Measurements from ENCODE around the gene NMD3.

NMD3 gene

DNA sequence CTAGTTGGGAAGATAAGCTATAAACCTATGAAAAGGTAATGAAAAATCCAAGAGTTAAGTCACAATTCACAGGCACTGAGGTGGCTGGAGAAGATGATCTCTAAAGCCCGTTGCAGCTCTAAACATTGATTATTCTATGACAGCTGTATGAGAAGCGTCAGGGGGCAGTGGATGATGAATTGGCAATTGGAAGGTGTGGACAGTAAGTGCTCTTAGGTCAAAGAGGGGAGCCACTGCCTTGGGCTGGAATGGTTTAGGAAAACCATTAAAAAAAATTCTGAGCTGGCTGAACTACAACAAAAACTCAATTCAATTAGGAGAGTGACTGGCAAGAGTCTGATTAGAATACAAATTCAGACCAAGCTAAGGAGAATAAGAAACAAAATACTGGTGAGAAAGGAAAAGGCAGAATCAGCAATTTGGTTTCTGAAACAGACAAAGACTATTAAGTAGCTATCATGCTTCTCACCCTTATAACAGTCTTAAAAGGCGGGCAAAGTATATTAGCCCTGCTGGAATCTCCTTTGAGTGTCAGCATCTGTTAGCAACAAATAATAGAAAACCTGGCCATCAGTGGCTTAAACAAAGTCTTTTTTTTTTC is 8.8 kb upstream of the NMD3 start:
- no peaks in the 10 kb centered on the region for H3K4me1 ChIP-seq (ENCODE audit: insufficient read depth, low read length)
- H3K9ac ChIP-seq (ENCODE audit: low read depth, low read length), result no peak overlapping the region
- no peaks in the 10 kb centered on the region for H3K27me3 ChIP-seq (ENCODE audit: insufficient read depth, low read length)
- H3K9me3 ChIP-seq (ENCODE audit: insufficient read depth, low read depth, low read length), result no peaks in the 10 kb centered on the region
- no peak overlapping the region for H3K27ac ChIP-seq (ENCODE audit: low read length)
- H3K4me3 ChIP-seq (ENCODE audit: low read length), result no peak overlapping the region
- no peaks in the 10 kb centered on the region for H3K36me3 ChIP-seq (ENCODE audit: insufficient read depth, low read depth, low read length)

DNA sequence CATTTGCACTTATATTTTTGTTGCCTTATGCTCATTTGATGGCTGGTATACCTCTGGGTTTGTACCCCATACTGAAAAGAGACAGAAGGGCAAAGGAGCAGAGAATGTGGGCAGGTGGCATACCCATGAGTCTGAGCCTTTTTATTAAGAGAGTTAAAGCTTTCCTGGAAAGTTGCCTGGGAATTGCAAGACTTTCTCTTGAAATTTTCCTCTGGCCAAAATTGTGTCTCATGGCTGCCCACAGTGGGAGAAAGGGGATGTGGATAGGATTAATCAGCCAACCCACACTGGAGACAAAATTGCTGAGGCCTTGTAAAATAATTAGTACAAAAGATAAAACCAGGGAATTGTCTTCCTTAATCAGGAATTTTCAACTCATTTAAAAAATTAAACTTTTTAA is 8.2 kb upstream of the NMD3 start:
- Histone ChIP-seq H3K36me3 (ENCODE audit: insufficient read depth, low read depth, low read length) (no peaks in the 10 kb centered on the region), H3K4me3 (ENCODE audit: low read length) (no peak overlapping the region), H3K4me1 (ENCODE audit: insufficient read depth, low read length) (no peaks in the 10 kb centered on the region), H3K27ac (ENCODE audit: low read length) (no peak overlapping the region), H3K9me3 (ENCODE audit: insufficient read depth, low read depth, low read length) (no peaks in the 10 kb centered on the region), H3K27me3 (ENCODE audit: insufficient read depth, low read length) (no peaks in the 10 kb centered on the region), H3K9ac (ENCODE audit: low read depth, low read length) (no peak overlapping the region)

DNA sequence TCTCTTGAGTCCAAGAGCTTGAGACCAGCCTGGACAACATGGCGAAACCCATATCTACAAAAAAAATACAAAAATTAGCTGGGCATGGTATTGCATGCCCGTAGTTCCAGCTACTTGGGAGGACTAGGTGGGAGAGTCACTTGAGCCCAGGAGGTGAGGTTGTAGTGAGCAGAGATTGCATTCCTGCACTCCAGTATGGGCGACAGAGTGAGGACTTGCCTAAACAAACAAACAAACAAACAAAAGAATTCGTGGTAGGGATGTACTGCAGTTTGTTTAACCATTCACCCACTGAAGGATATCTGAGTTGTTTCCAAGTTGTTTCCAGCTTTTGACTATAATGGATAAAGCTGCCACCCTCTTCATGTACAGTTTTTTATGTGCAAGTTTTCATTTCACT is 7.5 kb upstream of the NMD3 start:
- H3K36me3 ChIP-seq (ENCODE audit: insufficient read depth, low read depth, low read length), result no peaks in the 10 kb centered on the region

DNA sequence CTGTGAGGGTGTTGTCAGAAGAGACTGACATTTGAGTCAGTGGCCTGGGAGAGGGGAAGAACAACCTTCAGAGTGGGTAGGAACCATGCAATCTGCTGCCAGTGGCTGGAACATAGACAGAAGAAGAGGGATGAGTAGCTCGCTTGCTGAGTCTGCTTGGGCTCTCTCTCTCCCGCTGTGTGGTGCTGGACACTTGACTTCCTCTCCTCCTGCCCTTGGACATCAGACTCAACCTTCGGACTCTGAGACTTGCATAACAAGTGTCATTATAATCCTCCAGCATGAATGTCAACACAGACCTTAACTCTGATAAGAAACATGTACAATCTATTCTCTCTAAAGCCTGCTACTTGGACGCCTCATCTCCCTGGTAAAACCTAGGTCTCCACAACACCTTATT is 5.9 kb upstream of the NMD3 start:
- Histone ChIP-seq H3K27me3 (ENCODE audit: insufficient read depth, low read length) (no peaks in the 10 kb centered on the region), H3K27ac (ENCODE audit: low read length) (no peak overlapping the region)

More for the DNA sequence above, 7.5 kb upstream of the NMD3 start:
- no peak overlapping the region for H3K27ac ChIP-seq (ENCODE audit: low read length)
- no peak overlapping the region for H3K9ac ChIP-seq (ENCODE audit: low read depth, low read length)
- H3K4me1 ChIP-seq (ENCODE audit: insufficient read depth, low read length), result no peaks in the 10 kb centered on the region
- H3K4me3 ChIP-seq (ENCODE audit: low read length), result no peak overlapping the region
- no peaks in the 10 kb centered on the region for H3K9me3 ChIP-seq (ENCODE audit: insufficient read depth, low read depth, low read length)
- H3K27me3 ChIP-seq (ENCODE audit: insufficient read depth, low read length), result no peaks in the 10 kb centered on the region

DNA sequence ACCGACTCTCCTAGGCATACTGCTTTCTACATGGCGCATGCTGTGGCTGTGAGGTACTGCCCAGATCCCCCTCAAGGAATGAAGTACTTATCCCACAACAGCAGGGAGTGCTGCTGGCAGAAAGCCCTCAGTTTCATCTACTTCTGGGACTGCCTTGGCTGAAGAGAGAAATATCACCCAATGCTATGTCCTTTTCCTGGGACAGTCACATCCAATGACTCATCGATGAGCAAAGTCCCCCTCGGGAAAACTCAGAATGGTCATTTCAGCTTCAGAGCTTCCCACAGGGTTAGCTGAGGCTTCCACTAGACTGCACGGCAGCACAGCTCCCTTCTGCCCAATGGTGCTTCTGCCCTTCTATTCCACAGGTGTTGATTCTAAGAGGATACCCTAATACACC is 3.6 kb upstream of the NMD3 start:
- Histone ChIP-seq H3K36me3 (ENCODE audit: insufficient read depth, low read depth, low read length) (no peaks in the 10 kb centered on the region), H3K27me3 (ENCODE audit: insufficient read depth, low read length) (no peaks in the 10 kb centered on the region), H3K27ac (ENCODE audit: low read length) (no peak overlapping the region), H3K9ac (ENCODE audit: low read depth, low read length) (no peak overlapping the region), H3K4me3 (ENCODE audit: low read length) (no peak overlapping the region), H3K9me3 (ENCODE audit: insufficient read depth, low read depth, low read length) (no peaks in the 10 kb centered on the region), H3K4me1 (ENCODE audit: insufficient read depth, low read length) (no peaks in the 10 kb centered on the region; the same call in 1 of the 2 replicates)

More for the DNA sequence above, 5.9 kb upstream of the NMD3 start:
- Histone ChIP-seq H3K9me3 (ENCODE audit: insufficient read depth, low read depth, low read length) (no peaks in the 10 kb centered on the region), H3K9ac (ENCODE audit: low read depth, low read length) (no peak overlapping the region), H3K36me3 (ENCODE audit: insufficient read depth, low read depth, low read length) (no peaks in the 10 kb centered on the region), H3K4me1 (ENCODE audit: insufficient read depth, low read length) (no peaks in the 10 kb centered on the region), H3K4me3 (ENCODE audit: low read length) (no peak overlapping the region)

DNA sequence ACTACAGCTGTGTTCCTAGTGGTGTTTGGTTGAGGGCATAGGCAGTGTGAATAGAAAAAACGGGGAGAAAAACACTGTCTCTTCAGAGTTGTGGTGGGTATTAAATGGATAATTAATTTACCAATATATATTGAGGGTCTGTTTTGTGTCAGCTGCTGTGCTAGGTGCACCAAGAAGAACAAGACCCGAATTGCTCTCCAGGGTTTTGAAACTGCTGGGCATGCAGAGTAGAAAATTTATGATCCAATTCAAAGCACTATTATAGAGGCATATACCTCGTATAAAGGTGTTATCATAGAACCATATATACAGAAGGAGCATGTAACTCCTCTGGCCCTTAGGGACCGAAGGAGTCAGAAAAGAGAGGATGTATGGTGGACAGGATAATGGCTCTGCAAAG is 1.6 kb upstream of the NMD3 start:
- H3K9ac ChIP-seq (ENCODE audit: low read depth, low read length), result no peak overlapping the region
- H3K36me3 ChIP-seq (ENCODE audit: insufficient read depth, low read depth, low read length), result no peaks in the 10 kb centered on the region
- H3K27ac ChIP-seq (ENCODE audit: low read length), result no peak overlapping the region
- H3K4me3 ChIP-seq (ENCODE audit: low read length), result no peak overlapping the region
- H3K4me1 ChIP-seq (ENCODE audit: insufficient read depth, low read length), result no peaks in the 10 kb centered on the region; the same call in 1 of the 2 replicates
- H3K27me3 ChIP-seq (ENCODE audit: insufficient read depth, low read length), result no peaks in the 10 kb centered on the region
- no peaks in the 10 kb centered on the region for H3K9me3 ChIP-seq (ENCODE audit: insufficient read depth, low read depth, low read length)

DNA sequence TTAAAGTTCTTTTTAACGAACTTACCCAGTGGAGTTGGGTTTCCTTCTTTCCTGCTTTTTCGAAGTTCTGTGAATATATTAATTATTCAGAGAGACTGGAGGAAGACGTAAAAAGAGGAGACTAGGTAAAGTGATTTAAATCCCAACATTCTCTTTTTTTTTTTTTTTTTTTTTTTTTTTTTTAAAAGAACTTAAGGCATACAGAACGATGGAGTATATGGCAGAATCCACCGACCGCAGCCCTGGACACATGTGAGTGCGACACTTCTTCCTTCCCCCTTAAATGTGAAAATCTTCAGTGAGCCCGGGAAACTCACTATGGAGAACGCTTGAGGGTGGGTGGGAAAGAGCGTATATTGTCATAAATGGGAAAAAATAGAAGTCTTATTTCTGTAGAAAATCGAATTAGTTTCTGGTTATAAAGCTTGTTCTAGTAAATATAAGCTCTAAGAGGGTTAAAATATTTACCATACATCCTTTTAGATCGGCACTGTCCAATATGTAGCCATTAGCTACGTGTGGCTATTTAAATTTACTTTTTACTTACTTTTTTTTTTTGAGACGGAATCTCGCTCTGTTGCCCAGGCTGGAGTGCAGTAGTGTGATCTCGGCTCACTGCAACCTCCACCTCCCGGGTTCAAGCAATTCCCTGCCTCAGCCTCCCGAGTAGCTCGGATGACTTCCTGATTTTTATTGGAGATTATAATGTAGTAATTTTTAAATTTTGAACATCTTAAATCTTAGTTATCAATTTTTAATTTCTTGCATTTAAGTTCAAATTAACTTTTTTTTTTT is 892 bp downstream of the NMD3 start:
- Histone ChIP-seq H3K4me1 (ENCODE audit: insufficient read depth, low read length) (no peaks in the 10 kb centered on the region; the same call in 1 of the 2 replicates), H3K4me3 (ENCODE audit: low read length) (peak overlapping the region; percentile 94), H3K9me3 (ENCODE audit: insufficient read depth, low read depth, low read length) (no peaks in the 10 kb centered on the region), H3K27me3 (ENCODE audit: insufficient read depth, low read length) (no peaks in the 10 kb centered on the region), H3K36me3 (ENCODE audit: insufficient read depth, low read depth, low read length) (peaks cover 23% of the 10 kb centered on the region), H3K9ac (ENCODE audit: low read depth, low read length) (peak overlapping the region; percentile 85; the same call in 1 of the 2 replicates), H3K27ac (ENCODE audit: low read length) (no peak overlapping the region)

DNA sequence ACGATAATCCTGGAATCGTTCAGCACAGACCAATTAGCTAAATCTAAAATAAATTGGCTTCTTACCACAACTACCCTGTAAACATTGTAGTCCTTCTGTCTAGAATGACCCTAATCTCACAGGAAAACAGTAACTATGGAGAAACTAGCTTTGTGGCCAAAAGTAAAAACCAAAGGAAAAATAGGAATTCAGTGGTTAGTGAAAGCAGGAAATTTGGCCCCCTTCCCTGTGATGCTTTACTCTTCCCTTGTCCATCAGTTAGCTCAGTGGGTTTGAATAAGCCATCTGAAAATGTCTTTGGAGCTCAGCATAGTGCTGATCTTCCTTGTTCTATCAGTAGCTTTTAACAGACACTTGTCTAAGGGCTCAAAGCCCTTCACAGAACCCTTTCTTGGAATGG is 1.6 kb downstream of the NMD3 start:
- no peak overlapping the region for H3K27ac ChIP-seq (ENCODE audit: low read length)
- peak overlapping the region; percentile 85; the same call in 1 of the 2 replicates for H3K9ac ChIP-seq (ENCODE audit: low read depth, low read length)

DNA sequence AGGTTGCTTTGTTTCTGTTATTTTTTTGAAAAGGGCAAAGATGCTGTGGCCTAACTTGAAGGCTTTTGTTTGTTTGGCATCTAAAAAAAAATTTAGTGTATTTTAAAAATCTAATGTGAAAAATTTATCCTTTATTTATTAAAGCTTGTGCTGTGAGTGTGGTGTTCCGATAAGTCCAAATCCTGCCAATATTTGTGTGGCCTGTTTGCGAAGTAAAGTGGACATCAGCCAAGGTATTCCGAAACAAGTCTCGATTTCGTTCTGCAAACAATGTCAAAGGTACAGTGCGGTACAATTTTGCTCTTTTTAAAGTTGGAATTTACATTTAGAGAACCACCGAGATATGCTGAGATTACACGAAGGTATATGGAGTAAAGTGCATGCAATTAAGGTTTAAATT is 3.7 kb downstream of the NMD3 start:
- no peaks in the 10 kb centered on the region for H3K9me3 ChIP-seq (ENCODE audit: insufficient read depth, low read depth, low read length)
- peaks cover 51% of the 10 kb centered on the region for H3K36me3 ChIP-seq (ENCODE audit: insufficient read depth, low read depth, low read length)
- H3K9ac ChIP-seq (ENCODE audit: low read depth, low read length), result no peak overlapping the region
- no peak overlapping the region for H3K4me3 ChIP-seq (ENCODE audit: low read length)
- no peaks in the 10 kb centered on the region for H3K27me3 ChIP-seq (ENCODE audit: insufficient read depth, low read length)
- H3K4me1 ChIP-seq (ENCODE audit: insufficient read depth, low read length), result no peaks in the 10 kb centered on the region; the same call in 1 of the 2 replicates
- H3K27ac ChIP-seq (ENCODE audit: low read length), result no peak overlapping the region

More for the DNA sequence above, 1.6 kb downstream of the NMD3 start:
- no peaks in the 10 kb centered on the region; the same call in 1 of the 2 replicates for H3K4me1 ChIP-seq (ENCODE audit: insufficient read depth, low read length)
- H3K27me3 ChIP-seq (ENCODE audit: insufficient read depth, low read length), result no peaks in the 10 kb centered on the region
- H3K4me3 ChIP-seq (ENCODE audit: low read length), result peak overlapping the region; percentile 94
- H3K9me3 ChIP-seq (ENCODE audit: insufficient read depth, low read depth, low read length), result no peaks in the 10 kb centered on the region
- H3K36me3 ChIP-seq (ENCODE audit: insufficient read depth, low read depth, low read length), result peaks cover 29% of the 10 kb centered on the region

DNA sequence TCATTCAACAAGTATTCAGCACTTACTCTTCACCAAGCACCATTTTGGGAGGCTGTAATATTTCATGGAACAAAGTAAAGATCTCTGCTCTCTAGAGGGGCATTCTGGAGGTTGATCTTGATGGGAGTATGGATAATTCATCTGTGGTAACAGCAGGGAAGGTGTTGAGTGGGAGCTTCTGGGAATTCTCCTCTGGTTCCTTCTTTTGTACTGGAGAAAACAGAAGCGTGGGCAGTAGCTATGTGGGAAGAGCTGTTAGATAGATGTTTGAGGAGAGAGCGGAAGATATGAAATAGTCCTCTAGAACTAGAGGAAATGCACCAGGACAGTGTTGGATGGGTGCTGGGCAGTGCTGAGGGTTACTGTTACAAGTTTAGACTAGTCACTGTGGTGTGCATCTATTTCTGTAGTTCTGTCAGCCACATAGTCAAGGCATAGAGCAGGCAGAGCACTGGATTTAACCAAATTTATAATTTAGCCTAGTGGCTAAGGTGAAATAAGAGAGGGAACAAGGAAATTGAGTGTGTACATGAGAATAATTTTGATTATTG is 9.6 kb downstream of the NMD3 start:
- no peaks in the 10 kb centered on the region for H3K27me3 ChIP-seq (ENCODE audit: insufficient read depth, low read length)
- H3K9ac ChIP-seq (ENCODE audit: low read depth, low read length), result no peak overlapping the region
- H3K4me3 ChIP-seq (ENCODE audit: low read length), result no peak overlapping the region
- peaks cover 88% of the 10 kb centered on the region for H3K36me3 ChIP-seq (ENCODE audit: insufficient read depth, low read depth, low read length)
- H3K9me3 ChIP-seq (ENCODE audit: insufficient read depth, low read depth, low read length), result no peaks in the 10 kb centered on the region
- H3K27ac ChIP-seq (ENCODE audit: low read length), result no peak overlapping the region
- no peaks in the 10 kb centered on the region for H3K4me1 ChIP-seq (ENCODE audit: insufficient read depth, low read length)

DNA sequence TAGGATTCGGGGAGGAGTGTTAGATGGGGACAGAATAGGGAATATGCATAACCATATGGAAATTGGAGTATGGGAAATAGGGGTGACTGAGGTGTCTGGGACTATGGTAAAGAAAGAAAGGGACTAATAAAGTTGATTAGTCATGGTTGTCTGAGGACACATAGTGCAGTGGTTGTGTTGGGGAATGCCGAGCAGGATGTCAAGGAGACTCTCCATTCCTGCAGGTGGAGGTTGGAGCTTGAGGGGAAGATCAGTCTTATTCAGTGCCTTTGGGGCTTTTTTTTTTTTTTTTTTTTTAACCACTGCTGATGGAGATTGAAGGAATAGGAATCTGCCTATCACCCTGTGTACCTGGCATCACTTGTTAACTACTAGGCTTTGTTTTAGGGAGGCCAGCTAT is 10.8 kb downstream of the NMD3 start:
- H3K27ac ChIP-seq (ENCODE audit: low read length), result no peak overlapping the region
- H3K9me3 ChIP-seq (ENCODE audit: insufficient read depth, low read depth, low read length), result no peaks in the 10 kb centered on the region
- no peak overlapping the region for H3K4me3 ChIP-seq (ENCODE audit: low read length)
- no peaks in the 10 kb centered on the region for H3K27me3 ChIP-seq (ENCODE audit: insufficient read depth, low read length)
- H3K4me1 ChIP-seq (ENCODE audit: insufficient read depth, low read length), result no peaks in the 10 kb centered on the region
- no peak overlapping the region for H3K9ac ChIP-seq (ENCODE audit: low read depth, low read length)
- H3K36me3 ChIP-seq (ENCODE audit: insufficient read depth, low read depth, low read length), result peaks cover 86% of the 10 kb centered on the region

DNA sequence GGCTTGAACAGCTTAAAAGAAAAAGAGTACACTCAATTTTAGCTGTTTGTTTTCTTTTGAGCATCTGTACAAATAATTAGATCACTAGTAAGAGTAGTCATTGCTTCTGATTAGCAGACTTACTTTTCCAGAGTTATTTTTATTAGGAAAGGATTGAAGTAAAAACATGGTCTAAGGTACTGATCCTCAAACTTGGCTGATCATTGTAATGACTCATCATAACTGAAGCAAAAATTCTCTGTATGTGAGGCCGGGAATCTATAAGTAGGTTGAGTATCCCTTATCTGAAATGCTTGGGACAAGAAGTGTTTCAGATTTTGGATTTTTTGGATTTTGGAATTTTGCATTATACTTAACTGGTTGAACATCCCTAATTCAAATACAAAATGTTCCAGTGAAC is 12.4 kb downstream of the NMD3 start:
- no peaks in the 10 kb centered on the region for H3K9me3 ChIP-seq (ENCODE audit: insufficient read depth, low read depth, low read length)
- H3K27ac ChIP-seq (ENCODE audit: low read length), result no peak overlapping the region
- H3K27me3 ChIP-seq (ENCODE audit: insufficient read depth, low read length), result no peaks in the 10 kb centered on the region
- H3K4me3 ChIP-seq (ENCODE audit: low read length), result no peak overlapping the region
- H3K36me3 ChIP-seq (ENCODE audit: insufficient read depth, low read depth, low read length), result peaks cover 86% of the 10 kb centered on the region
- H3K4me1 ChIP-seq (ENCODE audit: insufficient read depth, low read length), result no peaks in the 10 kb centered on the region
- H3K9ac ChIP-seq (ENCODE audit: low read depth, low read length), result no peak overlapping the region
